Endothelial cell of umbilical vein (primary cell): Measurements from ENCODE around the gene CCDC27. TPM values are rescaled to one million over a fixed set of nuclear protein-coding genes. Genes with fewer than 3 reads are reported as not detected.

Experiments used
- BruUV-seq: library from RNA; stranded (reverse); fragments of 400-500 nt; replicated peaks from 2 replicates; lab custom pipeline; 2021; lab: Mats Ljungman, UMichigan
- CTCF ChIA-PET: fragments of 300-600, 350-600 bp; sonication (Branson Sonifier 250); formaldehyde crosslinking; loops from one replicate; lab custom pipeline; 2021; ENCODE audit warnings: antibody characterized with exemption, inconsistent platforms; lab: Charles Lee
- POLR2A ChIA-PET: fragments of 300-600, 350-600 bp; sonication (Branson Sonifier 250); formaldehyde crosslinking; loops from one replicate; lab custom pipeline; 2021; ENCODE audit warnings: antibody characterized with exemption, inconsistent platforms; lab: Charles Lee
- DNase-seq: peaks from one replicate; pipeline ENCODE4 v3.0.0-alpha.2; 2011; ENCODE audit warnings: low read depth, low spot score
- FAIRE-seq: peaks from 2 replicates; lab custom pipeline; 2011; peaks lifted over from hg19 to GRCh38; lab: Jason Lieb, UNC
- H2AFZ ChIP-seq: 2 replicates; pipeline ENCODE4 v1.6.0; 2012; ENCODE audit warnings: low read depth, low read length, control low read depth, inconsistent platforms
- H3K27ac ChIP-seq: 2 replicates; pipeline ENCODE4 v1.5.1; 2011; ENCODE audit warnings: low read depth, mild to moderate bottlenecking, control low read depth, low read length, moderate library complexity; ENCODE audit not compliant: insufficient read depth
- H3K27me3 ChIP-seq, 2 experiments: 2 replicates each; pipeline versions ENCODE4 v1.6.0 to v1.6.1; 2011; ENCODE audit warnings: low read length in 2 of 2, mixed read lengths in 1 of 2; ENCODE audit not compliant: control insufficient read depth in 2 of 2, insufficient read depth in 2 of 2
- H3K36me3 ChIP-seq, 2 experiments: 2 replicates in 1 of 2; 3 replicates in 1 of 2; pipeline ENCODE4 v1.5.1; 2011; ENCODE audit warnings: low read length in 2 of 2, mild to moderate bottlenecking in 1 of 2, moderate library complexity in 1 of 2; ENCODE audit not compliant: control insufficient read depth in 2 of 2, insufficient read depth in 2 of 2; ENCODE audit errors: extremely low read depth in 1 of 2
- H3K4me1 ChIP-seq: 3 replicates; pipeline ENCODE4 v1.5.1; 2011; ENCODE audit warnings: mild to moderate bottlenecking, low read length; ENCODE audit not compliant: control insufficient read depth, insufficient read depth; ENCODE audit errors: extremely low read depth
- H3K4me2 ChIP-seq: 2 replicates; pipeline ENCODE4 v1.6.1; 2011; ENCODE audit warnings: low read length, control low read depth, mixed read lengths; ENCODE audit not compliant: insufficient read depth
- H3K4me3 ChIP-seq, 3 experiments: fragments of 200-600 bp in 1 of 3; sonication (generic), shearing (Covaris generic) in 1 of 3; replicated peaks in 1 of 3; 2 replicates each; pipeline ENCODE4 v1.5.1; 2011 to 2016; ENCODE audit warnings: control low read depth in 3 of 3, low read length in 3 of 3, mild to moderate bottlenecking in 2 of 3, inconsistent platforms in 1 of 3, low read depth in 1 of 3, moderate library complexity in 1 of 3; ENCODE audit not compliant: insufficient read depth in 1 of 3
- H3K79me2 ChIP-seq: 2 replicates; pipeline ENCODE4 v1.6.0; 2012; ENCODE audit warnings: low read length, inconsistent platforms; ENCODE audit not compliant: control insufficient read depth, insufficient read depth
- H3K9ac ChIP-seq: replicated peaks from 2 replicates; pipeline ENCODE3; 2011; ENCODE audit warnings: low read length, control low read depth; ENCODE audit not compliant: insufficient read depth; ENCODE audit errors: extremely low read depth
- H3K9me1 ChIP-seq: replicated peaks from 3 replicates; pipeline ENCODE4 v1.6.0; 2011; ENCODE audit warnings: mild to moderate bottlenecking, low read length; ENCODE audit not compliant: control insufficient read depth, insufficient read depth; ENCODE audit errors: extremely low read depth
- H3K9me3 ChIP-seq: replicated peaks from 2 replicates; pipeline ENCODE4 v1.5.1; 2012; ENCODE audit warnings: low read length, inconsistent platforms; ENCODE audit not compliant: control insufficient read depth, insufficient read depth
- H4K20me1 ChIP-seq: replicated peaks from 2 replicates; pipeline ENCODE3; 2011; ENCODE audit warnings: mild to moderate bottlenecking, low read length; ENCODE audit not compliant: control insufficient read depth, insufficient read depth; ENCODE audit errors: extremely low read depth
- FOS ChIP-seq: IDR thresholded peaks from 2 replicates; pipeline ENCODE4 v1.6.1; 2011; ENCODE audit warnings: mild to moderate bottlenecking, low read length, moderate library complexity, borderline replicate concordance; ENCODE audit not compliant: insufficient read depth
- JUN ChIP-seq: IDR thresholded peaks from 2 replicates; pipeline ENCODE4 v1.6.1; 2011; ENCODE audit warnings: borderline replicate concordance, low read depth; ENCODE audit not compliant: insufficient read length, insufficient read depth
- POLR2A ChIP-seq: IDR thresholded peaks from 2 replicates; pipeline ENCODE4 v1.6.1; 2012; ENCODE audit warnings: low read depth, mild to moderate bottlenecking, control low read depth, low read length
- POLR2AphosphoS5 ChIP-seq: IDR thresholded peaks from 2 replicates; pipeline ENCODE4 v1.6.1; 2012; ENCODE audit warnings: low read depth, mild to moderate bottlenecking, control low read depth, low read length, moderate library complexity; ENCODE audit not compliant: insufficient read depth
- dilution Hi-C: fragments of 300-500 bp; cut with MboI; formaldehyde crosslinking; loops from one replicate; pipeline ENCODE4 v1.15.0; 2019; ENCODE audit warnings: low sequenced_read_pairs; ENCODE audit not compliant: extremely low pct_ligation_motif_present
- intact Hi-C: fragments of 100-400 bp; cut with micrococcal nuclease; formaldehyde crosslinking; loops from one replicate; pipeline ENCODE4 v1.10.0; 2022
- polyA plus RNA-seq, 4 experiments: library from polyadenylated mRNA; depleted of rRNA in 3 of 4; stranded (reverse) in 3 of 4; unstranded in 1 of 4; fragments of >200 nt; gene quantifications; 2 replicates each; pipeline versions ENCODE4 v1.2.1 to v1.2.3, GENCODE V29; 2011 to 2012; ENCODE audit warnings: missing spikeins in 1 of 4
- total RNA-seq: library from RNA; stranded (reverse); gene quantifications from 2 replicates; pipeline ENCODE4 v1.2.3, GENCODE V29; 2021
- TF ChIP-seq, protein P1 (sequence below): IDR thresholded peaks from 2 replicates; pipeline ENCODE4 v1.6.1; 2011; ENCODE audit not compliant: insufficient read depth, insufficient read length

Gene CCDC27
- total and polyA plus RNA-seq, 2 donors (not counting 3 experiments of a cell fraction or from before 2014, with no cell fraction given) = not detected

GRCh38 chr1:3772715-3773571 is 20.7 kb downstream of the CCDC27 start, which contains the start of gene SMIM1:
Gene SMIM1, plus strand, starts transcription at chr1:3772749. Its CDS starts 2,625 bp downstream, at chr1:3775374.
- Histone ChIP-seq H3K79me2 (no peaks in the 10 kb centered on the region), H2AFZ (peak within 1 kb of the TSS; percentile 90), H3K9me3 (no peaks in the 10 kb centered on the region), H3K27me3 (no peaks in the 10 kb centered on the region), H3K36me3 (no peaks in the 10 kb centered on the region), H3K27ac (no peak within 1 kb of the TSS), H3K4me1 (peaks cover 6% of the 10 kb centered on the region), H3K4me3 (peak within 1 kb of the TSS; percentile 35 to 51 (median 49)), H3K9ac (no peak within 1 kb of the TSS), H3K9me1 (no peaks in the 10 kb centered on the region), H4K20me1 (no peaks in the 10 kb centered on the region), H3K4me2 (peak within 1 kb of the TSS; percentile 62)
- FAIRE-seq = no peak
- TF ChIP-seq, protein P1, sequence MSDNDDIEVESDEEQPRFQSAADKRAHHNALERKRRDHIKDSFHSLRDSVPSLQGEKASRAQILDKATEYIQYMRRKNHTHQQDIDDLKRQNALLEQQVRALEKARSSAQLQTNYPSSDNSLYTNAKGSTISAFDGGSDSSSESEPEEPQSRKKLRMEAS = no peak
- TF ChIP-seq POLR2A = no peak
- no peak for TF ChIP-seq JUN
- TF ChIP-seq POLR2AphosphoS5 = no peak
- no peak for TF ChIP-seq FOS
- BruUV-seq = no TSS peak
- intact Hi-C loops (loop anchor here (1.0 to 5.0 kb wide), 3 partner anchors 23 to 129 kb away; partner anchors contain the start of genes C1orf174 and LRRC47), dilution Hi-C loops (no loop called here)
- DNase-seq = no peak
- POLR2A ChIA-PET = no interaction called here
- CTCF ChIA-PET = interaction anchor here (0.7 kb wide), 1 partner anchor 48 kb away, joined by 4 read pairs; no protein-coding TSS in a partner anchor
